Measurements from ENCODE around the gene GUSB. TPM values are rescaled to one million over a fixed set of nuclear protein-coding genes. Genes with fewer than 3 reads are reported as not detected.
"Not testable (repeated sequence)": the region's sequence is repeated elsewhere in the genome, so short reads cannot be mapped to it uniquely, and the experiment has no call there.

Gene GUSB
- total and polyA plus RNA-seq, 2 donors from 2014 or later, result 60.1 to 61.8 TPM

- DNase-seq (no peak), FAIRE-seq (no peak)
- no peak overlapping the region for H3K4me3 ChIP-seq (ENCODE audit: low read length in 3 of 3)
- H3K4me1 ChIP-seq (ENCODE audit: control insufficient read depth in 2 of 3, insufficient read depth in 2 of 3, low read depth in 1 of 3, low read length in 3 of 3), result no peaks in the 10 kb centered on the region
- TF ChIP-seq CTCF (IDR thresholded peaks at IDR 0.05; ENCODE audit: borderline replicate concordance, extremely low read depth, insufficient read depth), result no peak
- no peaks in the 10 kb centered on the region for H3K27me3 ChIP-seq (ENCODE audit: control insufficient read depth, insufficient read depth, low read length)
- intact Hi-C loops (cut with DNase I), result no loop called here
- no peak overlapping the region for H3K9ac ChIP-seq (ENCODE audit: low read length in 3 of 3)
- no peaks in the 10 kb centered on the region for H3K9me3 ChIP-seq (ENCODE audit: control insufficient read depth in 2 of 3, insufficient read depth in 1 of 3, low read length in 3 of 3)
- no peaks in the 10 kb centered on the region for H3K36me3 ChIP-seq (ENCODE audit: control insufficient read depth in 2 of 3, insufficient read depth in 3 of 3, low read length in 3 of 3)
- no peak overlapping the region for H3K27ac ChIP-seq (ENCODE audit: low read depth in 2 of 2, low read length in 2 of 2)
These were observed 33.6 kb upstream of the GUSB start for GRCh38 chr7:66015440-66016130.

- Histone ChIP-seq H3K4me1 (ENCODE audit: control insufficient read depth in 2 of 3, insufficient read depth in 2 of 3, low read depth in 1 of 3, low read length in 3 of 3) (no peaks in the 10 kb centered on the region), H3K4me3 (ENCODE audit: low read length in 3 of 3) (no peak overlapping the region), H3K27ac (ENCODE audit: low read depth in 2 of 2, low read length in 2 of 2) (no peak overlapping the region), H3K9ac (ENCODE audit: low read length in 3 of 3) (no peak overlapping the region), H3K9me3 (ENCODE audit: control insufficient read depth in 2 of 3, insufficient read depth in 1 of 3, low read length in 3 of 3) (no peaks in the 10 kb centered on the region), H3K36me3 (ENCODE audit: control insufficient read depth in 2 of 3, insufficient read depth in 3 of 3, low read length in 3 of 3) (no peaks in the 10 kb centered on the region), H3K27me3 (ENCODE audit: control insufficient read depth, insufficient read depth, low read length) (no peaks in the 10 kb centered on the region)
- peak in 4 of 5 donors; percentile 18 to 82 (median 62) for DNase-seq
- intact Hi-C loops (cut with DNase I), result no loop called here
- no peak for FAIRE-seq
- peak; percentile 59 for TF ChIP-seq CTCF (IDR thresholded peaks at IDR 0.05; ENCODE audit: borderline replicate concordance, extremely low read depth, insufficient read depth)
These were observed 31.9 kb upstream of the GUSB start for GRCh38 chr7:66013938-66014337.

- Histone ChIP-seq H3K9me3 (ENCODE audit: control insufficient read depth in 2 of 3, insufficient read depth in 1 of 3, low read length in 3 of 3) (no peaks in the 10 kb centered on the region), H3K27ac (ENCODE audit: low read depth in 2 of 2, low read length in 2 of 2) (no peak overlapping the region), H3K36me3 (ENCODE audit: control insufficient read depth in 2 of 3, insufficient read depth in 3 of 3, low read length in 3 of 3) (no peaks in the 10 kb centered on the region), H3K4me1 (ENCODE audit: control insufficient read depth in 2 of 3, insufficient read depth in 2 of 3, low read depth in 1 of 3, low read length in 3 of 3) (peaks cover 0 to 4% (median 0%) of the 10 kb centered on the region in 3 donors), H3K27me3 (ENCODE audit: control insufficient read depth, insufficient read depth, low read length) (no peaks in the 10 kb centered on the region), H3K9ac (ENCODE audit: low read length in 3 of 3) (no peak overlapping the region), H3K4me3 (ENCODE audit: low read length in 3 of 3) (no peak overlapping the region)
- no peak for TF ChIP-seq CTCF (IDR thresholded peaks at IDR 0.05; ENCODE audit: borderline replicate concordance, extremely low read depth, insufficient read depth)
- no peak for FAIRE-seq
- DNase-seq, result no peak
- intact Hi-C loops (cut with DNase I), result no loop called here
These were observed 25.2 kb upstream of the GUSB start for GRCh38 chr7:66007232-66007631.

DNA sequence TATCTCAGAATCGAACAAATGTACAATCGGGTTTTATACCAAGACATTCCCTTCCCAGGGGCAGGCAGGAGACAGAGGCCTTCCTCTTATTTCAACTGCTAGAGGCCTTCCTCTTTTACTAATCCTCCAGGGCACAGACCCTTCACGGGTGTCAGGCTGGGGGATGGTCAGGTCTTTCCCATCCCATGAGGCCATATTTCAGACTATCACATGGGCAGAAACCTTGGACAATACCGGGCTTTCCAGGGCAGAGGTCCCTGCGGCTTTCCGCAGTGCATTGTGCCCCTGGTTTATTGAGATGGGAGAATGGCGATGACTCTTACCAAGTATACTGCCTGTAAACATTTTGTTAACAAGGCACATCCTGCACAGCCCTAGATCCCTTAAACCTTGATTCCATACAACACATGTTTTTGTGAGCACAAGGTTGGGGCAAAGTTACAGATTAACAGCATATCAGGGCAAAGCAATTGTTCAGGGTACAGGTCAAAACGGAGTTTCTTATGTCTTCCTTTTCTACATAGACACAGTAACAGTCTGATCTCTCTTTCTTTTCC, 23.2 kb upstream of the GUSB start:
- H3K36me3 ChIP-seq (ENCODE audit: control insufficient read depth in 2 of 3, insufficient read depth in 3 of 3, low read length in 3 of 3); intact Hi-C loops (cut with DNase I); H3K9me3 ChIP-seq (ENCODE audit: control insufficient read depth in 2 of 3, insufficient read depth in 1 of 3, low read length in 3 of 3); H3K4me1 ChIP-seq (ENCODE audit: control insufficient read depth in 2 of 3, insufficient read depth in 2 of 3, low read depth in 1 of 3, low read length in 3 of 3); H3K27me3 ChIP-seq (ENCODE audit: control insufficient read depth, insufficient read depth, low read length); H3K27ac ChIP-seq (ENCODE audit: low read depth in 2 of 2, low read length in 2 of 2); FAIRE-seq; H3K9ac ChIP-seq (ENCODE audit: low read length in 3 of 3): not testable (repeated sequence)
- DNase-seq, result peak in 1 of 5 donors; percentile 20
- peak overlapping the region in 1 of 3 donors; percentile 17 for H3K4me3 ChIP-seq (ENCODE audit: low read length in 3 of 3)

- H3K9ac ChIP-seq (ENCODE audit: low read length in 3 of 3); H3K9me3 ChIP-seq (ENCODE audit: control insufficient read depth in 2 of 3, insufficient read depth in 1 of 3, low read length in 3 of 3); H3K36me3 ChIP-seq (ENCODE audit: control insufficient read depth in 2 of 3, insufficient read depth in 3 of 3, low read length in 3 of 3); H3K27ac ChIP-seq (ENCODE audit: low read depth in 2 of 2, low read length in 2 of 2); DNase-seq; H3K27me3 ChIP-seq (ENCODE audit: control insufficient read depth, insufficient read depth, low read length); H3K4me1 ChIP-seq (ENCODE audit: control insufficient read depth in 2 of 3, insufficient read depth in 2 of 3, low read depth in 1 of 3, low read length in 3 of 3); H3K4me3 ChIP-seq (ENCODE audit: low read length in 3 of 3); intact Hi-C loops (cut with DNase I); FAIRE-seq: not testable (repeated sequence)
These were observed 18.9 kb upstream of the GUSB start for GRCh38 chr7:66000823-66001417.

- H3K36me3 ChIP-seq (ENCODE audit: control insufficient read depth in 2 of 3, insufficient read depth in 3 of 3, low read length in 3 of 3); H3K9me3 ChIP-seq (ENCODE audit: control insufficient read depth in 2 of 3, insufficient read depth in 1 of 3, low read length in 3 of 3); FAIRE-seq; DNase-seq; H3K27me3 ChIP-seq (ENCODE audit: control insufficient read depth, insufficient read depth, low read length); H3K4me1 ChIP-seq (ENCODE audit: control insufficient read depth in 2 of 3, insufficient read depth in 2 of 3, low read depth in 1 of 3, low read length in 3 of 3); H3K4me3 ChIP-seq (ENCODE audit: low read length in 3 of 3); intact Hi-C loops (cut with DNase I); H3K27ac ChIP-seq (ENCODE audit: low read depth in 2 of 2, low read length in 2 of 2); H3K9ac ChIP-seq (ENCODE audit: low read length in 3 of 3): not testable (repeated sequence)
These were observed 13.0 kb upstream of the GUSB start for GRCh38 chr7:65994984-65995383.
